Measurements from ENCODE around the gene CLNK.

The CLNK gene

GRCh38 chr4:10731162-10731561 lies 46.6 kb upstream of the CLNK start:
- no peak overlapping the region for H3K4me3 ChIP-seq (ENCODE audit: severe bottlenecking)
- no peak overlapping the region for H3K27ac ChIP-seq (ENCODE audit: poor library complexity, severe bottlenecking)
- DNase-seq (ENCODE audit: low spot score), result no peak
- peaks cover 3% of the 10 kb centered on the region for H3K27me3 ChIP-seq (ENCODE audit: insufficient read depth, poor library complexity, severe bottlenecking)
- H3K9me3 ChIP-seq (ENCODE audit: severe bottlenecking), result no peaks in the 10 kb centered on the region
- ATAC-seq (ENCODE audit: low read depth), result no peak
- no peaks in the 10 kb centered on the region for H3K36me3 ChIP-seq (ENCODE audit: low read depth)
- no peak for TF ChIP-seq CTCF (IDR thresholded peaks at IDR 0.05; ENCODE audit: poor library complexity, severe bottlenecking)
- H3K4me1 ChIP-seq (ENCODE audit: insufficient read depth, poor library complexity, severe bottlenecking), result no peaks in the 10 kb centered on the region

- Histone ChIP-seq H3K4me3 (ENCODE audit: severe bottlenecking) (no peak overlapping the region), H3K27me3 (ENCODE audit: insufficient read depth, poor library complexity, severe bottlenecking) (peaks cover 3% of the 10 kb centered on the region), H3K4me1 (ENCODE audit: insufficient read depth, poor library complexity, severe bottlenecking) (no peaks in the 10 kb centered on the region), H3K9me3 (ENCODE audit: severe bottlenecking) (no peaks in the 10 kb centered on the region), H3K27ac (ENCODE audit: poor library complexity, severe bottlenecking) (no peak overlapping the region), H3K36me3 (ENCODE audit: low read depth) (no peaks in the 10 kb centered on the region)
- ATAC-seq (ENCODE audit: low read depth) (no peak), DNase-seq (ENCODE audit: low spot score) (no peak)
- no peak for TF ChIP-seq CTCF (IDR thresholded peaks at IDR 0.05; ENCODE audit: poor library complexity, severe bottlenecking)
Measured at GRCh38 chr4:10730590-10730989, 46.0 kb upstream of the CLNK start.

- no peaks in the 10 kb centered on the region for H3K36me3 ChIP-seq (ENCODE audit: low read depth)
- no peaks in the 10 kb centered on the region for H3K9me3 ChIP-seq (ENCODE audit: severe bottlenecking)
- ATAC-seq (ENCODE audit: low read depth) (no peak), DNase-seq (ENCODE audit: low spot score) (no peak)
- peaks cover 3% of the 10 kb centered on the region for H3K27me3 ChIP-seq (ENCODE audit: insufficient read depth, poor library complexity, severe bottlenecking)
- no peak overlapping the region for H3K4me3 ChIP-seq (ENCODE audit: severe bottlenecking)
- no peak overlapping the region for H3K27ac ChIP-seq (ENCODE audit: poor library complexity, severe bottlenecking)
- no peak for TF ChIP-seq CTCF (IDR thresholded peaks at IDR 0.05; ENCODE audit: poor library complexity, severe bottlenecking)
- no peaks in the 10 kb centered on the region for H3K4me1 ChIP-seq (ENCODE audit: insufficient read depth, poor library complexity, severe bottlenecking)
Measured at GRCh38 chr4:10730019-10730418, 45.5 kb upstream of the CLNK start.

GRCh38 chr4:10729366-10729765 lies 44.8 kb upstream of the CLNK start:
- ATAC-seq (ENCODE audit: low read depth) (no peak), DNase-seq (ENCODE audit: low spot score) (no peak)
- Histone ChIP-seq H3K36me3 (ENCODE audit: low read depth) (no peaks in the 10 kb centered on the region), H3K4me1 (ENCODE audit: insufficient read depth, poor library complexity, severe bottlenecking) (no peaks in the 10 kb centered on the region), H3K27me3 (ENCODE audit: insufficient read depth, poor library complexity, severe bottlenecking) (peaks cover 3% of the 10 kb centered on the region), H3K27ac (ENCODE audit: poor library complexity, severe bottlenecking) (no peak overlapping the region), H3K4me3 (ENCODE audit: severe bottlenecking) (no peak overlapping the region), H3K9me3 (ENCODE audit: severe bottlenecking) (no peaks in the 10 kb centered on the region)
- TF ChIP-seq CTCF (IDR thresholded peaks at IDR 0.05; ENCODE audit: poor library complexity, severe bottlenecking), result no peak

GRCh38 chr4:10728016-10728415 lies 43.4 kb upstream of the CLNK start:
- ATAC-seq (ENCODE audit: low read depth), result no peak
- no peak overlapping the region for H3K27ac ChIP-seq (ENCODE audit: poor library complexity, severe bottlenecking)

More at GRCh38 chr4:10728016-10728415, 43.4 kb upstream of the CLNK start:
- Histone ChIP-seq H3K4me1 (ENCODE audit: insufficient read depth, poor library complexity, severe bottlenecking) (no peaks in the 10 kb centered on the region), H3K27me3 (ENCODE audit: insufficient read depth, poor library complexity, severe bottlenecking) (peaks cover 3% of the 10 kb centered on the region), H3K4me3 (ENCODE audit: severe bottlenecking) (no peak overlapping the region), H3K36me3 (ENCODE audit: low read depth) (no peaks in the 10 kb centered on the region), H3K9me3 (ENCODE audit: severe bottlenecking) (no peaks in the 10 kb centered on the region)
- no peak for TF ChIP-seq CTCF (IDR thresholded peaks at IDR 0.05; ENCODE audit: poor library complexity, severe bottlenecking)
- no peak for DNase-seq (ENCODE audit: low spot score)

Measured in RWPE2 (cell line).